HG02973 (cell line): ENCODE results near the gene WDFY2.
"Not testable (repeated sequence)": the region's sequence is repeated elsewhere in the genome, so short reads cannot be mapped to it uniquely, and the experiment has no call there.

Source experiments
- ATAC-seq: cut with Tn5 transposase; IDR thresholded peaks from one replicate; pipeline ENCODE4 v1.9.1; 2021; ENCODE audit warnings: moderate library complexity; ENCODE audit not compliant: unreplicated experiment

WDFY2 gene

GRCh38 chr13:51564252-51564651 is 20.0 kb upstream of the WDFY2 start:
- no peak for ATAC-seq

- ATAC-seq: no peak
Measured at GRCh38 chr13:51564671-51565070, 19.6 kb upstream of the WDFY2 start.

GRCh38 chr13:51569001-51569400 is 15.3 kb upstream of the WDFY2 start:
- not testable (repeated sequence) for ATAC-seq

- no peak for ATAC-seq
Measured at GRCh38 chr13:51576754-51577153, 7.5 kb upstream of the WDFY2 start.

GRCh38 chr13:51577690-51578089 is 6.6 kb upstream of the WDFY2 start:
- ATAC-seq: no peak

GRCh38 chr13:51579676-51580075 is 4.6 kb upstream of the WDFY2 start:
- no peak for ATAC-seq

- ATAC-seq: no peak
Measured at GRCh38 chr13:51581148-51581820, 3.0 kb upstream of the WDFY2 start.

- ATAC-seq: no peak
Measured at GRCh38 chr13:51583469-51583874, 790 bp upstream of the WDFY2 start.

GRCh38 chr13:51584731-51585672 is 740 bp downstream of the WDFY2 start:
- peak; percentile 33 for ATAC-seq

- ATAC-seq: no peak
Measured at GRCh38 chr13:51585696-51586095, 1.4 kb downstream of the WDFY2 start.

- ATAC-seq: no peak
Measured at GRCh38 chr13:51587372-51587771, 3.1 kb downstream of the WDFY2 start.

GRCh38 chr13:51588406-51588949 is 4.2 kb downstream of the WDFY2 start:
- ATAC-seq: no peak

GRCh38 chr13:51589793-51590192 is 5.5 kb downstream of the WDFY2 start:
- no peak for ATAC-seq

- ATAC-seq: no peak
Measured at GRCh38 chr13:51590231-51590970, 6.1 kb downstream of the WDFY2 start.

- no peak for ATAC-seq
Measured at GRCh38 chr13:51590971-51591627, 6.8 kb downstream of the WDFY2 start.

GRCh38 chr13:51591938-51592337 is 7.7 kb downstream of the WDFY2 start:
- ATAC-seq: not testable (repeated sequence)

- no peak for ATAC-seq
Measured at GRCh38 chr13:51594432-51594831, 10.2 kb downstream of the WDFY2 start.

GRCh38 chr13:51595416-51595815 is 11.2 kb downstream of the WDFY2 start:
- ATAC-seq: no peak

- ATAC-seq: no peak
Measured at GRCh38 chr13:51596541-51596940, 12.3 kb downstream of the WDFY2 start.

GRCh38 chr13:51599444-51600176 is 15.3 kb downstream of the WDFY2 start:
- ATAC-seq: no peak
